HEK293 (cell line): Measurements from ENCODE around the gene MAGEA9B.

Source experiments
- EGR2 ChIP-seq: fragments of 450-650 bp; formaldehyde crosslinking; IDR thresholded peaks from 2 replicates; pipeline ENCODE4 v1.5.1; 2016; ENCODE audit warnings: low read depth, missing biosample characterization, missing genetic modification characterization
- OVOL3 ChIP-seq: fragments of 450-650 bp; formaldehyde crosslinking; IDR thresholded peaks from 2 replicates; pipeline ENCODE4 v1.5.1; 2016; ENCODE audit warnings: missing biosample characterization, missing genetic modification characterization
- PATZ1 ChIP-seq: fragments of 450-650 bp; formaldehyde crosslinking; IDR thresholded peaks from 2 replicates; pipeline ENCODE4 v1.5.1; 2016; ENCODE audit warnings: missing biosample characterization, missing genetic modification characterization
- RBAK ChIP-seq: fragments of 450-650 bp; formaldehyde crosslinking; IDR thresholded peaks from 2 replicates; pipeline ENCODE4 v1.5.1; 2016; ENCODE audit warnings: missing biosample characterization, missing genetic modification characterization
- SP3 ChIP-seq: fragments of 450-650 bp; formaldehyde crosslinking; IDR thresholded peaks from 2 replicates; pipeline ENCODE4 v1.5.1; 2016; ENCODE audit warnings: missing biosample characterization, missing genetic modification characterization
- ZFP37 ChIP-seq: fragments of 450-650 bp; formaldehyde crosslinking; IDR thresholded peaks from 2 replicates; pipeline ENCODE4 v1.5.1; 2016; ENCODE audit warnings: missing biosample characterization, missing genetic modification characterization
- ZNF121 ChIP-seq: fragments of 450-650 bp; formaldehyde crosslinking; IDR thresholded peaks from 2 replicates; pipeline ENCODE4 v1.5.1; 2016; ENCODE audit warnings: missing biosample characterization, missing genetic modification characterization
- ZNF16 ChIP-seq: fragments of 450-650 bp; formaldehyde crosslinking; IDR thresholded peaks from 2 replicates; pipeline ENCODE4 v1.5.1; 2016; ENCODE audit warnings: low read depth, missing biosample characterization, missing genetic modification characterization
- ZNF175 ChIP-seq: fragments of 450-650 bp; formaldehyde crosslinking; IDR thresholded peaks from 2 replicates; pipeline ENCODE4 v1.5.1; 2016; ENCODE audit warnings: missing biosample characterization, missing genetic modification characterization
- ZNF202 ChIP-seq: fragments of 450-650 bp; formaldehyde crosslinking; IDR thresholded peaks from 2 replicates; pipeline ENCODE4 v1.5.1; 2016; ENCODE audit warnings: missing biosample characterization, missing genetic modification characterization, borderline replicate concordance
- ZNF266 ChIP-seq: fragments of 450-650 bp; formaldehyde crosslinking; IDR thresholded peaks from 2 replicates; pipeline ENCODE4 v1.5.1; 2016; ENCODE audit warnings: missing biosample characterization, missing genetic modification characterization, low read depth
- ZNF274 ChIP-seq, 2 experiments: fragments of 200-500 bp in 1 of 2; fragments of 450-650 bp in 1 of 2; sonication (Bioruptor generic) in 1 of 2; formaldehyde crosslinking in 1 of 2; IDR thresholded peaks; 2 replicates each; pipeline versions ENCODE4 v1.5.1 to v1.6.1; 2014 to 2016; ENCODE audit warnings: borderline replicate concordance in 1 of 2, inconsistent platforms in 1 of 2, low read length in 1 of 2, missing biosample characterization in 1 of 2, missing genetic modification characterization in 1 of 2
- ZNF37A ChIP-seq: fragments of 450-650 bp; IDR thresholded peaks from 2 replicates; pipeline ENCODE4 v1.5.1; 2018; ENCODE audit warnings: missing biosample characterization, missing genetic modification characterization
- ZNF529 ChIP-seq: fragments of 450-650 bp; formaldehyde crosslinking; IDR thresholded peaks from 2 replicates; pipeline ENCODE4 v1.5.1; 2017; ENCODE audit warnings: missing genetic modification characterization, missing biosample characterization; ENCODE audit not compliant: insufficient replicate concordance
- ZNF548 ChIP-seq: fragments of 450-650 bp; formaldehyde crosslinking; IDR thresholded peaks from 2 replicates; pipeline ENCODE4 v1.5.1; 2016; ENCODE audit warnings: missing biosample characterization, missing genetic modification characterization
- ZNF621 ChIP-seq: fragments of 450-650 bp; formaldehyde crosslinking; IDR thresholded peaks from 2 replicates; pipeline ENCODE4 v1.5.1; 2017; ENCODE audit warnings: missing biosample characterization, missing genetic modification characterization
- ZNF629 ChIP-seq: fragments of 450-650 bp; formaldehyde crosslinking; IDR thresholded peaks from 2 replicates; pipeline ENCODE4 v1.5.1; 2017; ENCODE audit warnings: missing biosample characterization, missing genetic modification characterization
- ZNF768 ChIP-seq: fragments of 450-650 bp; formaldehyde crosslinking; IDR thresholded peaks from 2 replicates; pipeline ENCODE4 v1.5.1; 2018; ENCODE audit warnings: missing biosample characterization, mild to moderate bottlenecking, missing genetic modification characterization
- ZNF777 ChIP-seq: fragments of 450-650 bp; formaldehyde crosslinking; IDR thresholded peaks from 2 replicates; pipeline ENCODE4 v1.5.1; 2017; ENCODE audit warnings: missing biosample characterization, missing genetic modification characterization, borderline replicate concordance
- ZNF843 ChIP-seq: fragments of 450-650 bp; formaldehyde crosslinking; IDR thresholded peaks from 2 replicates; pipeline ENCODE4 v1.5.1; 2016; ENCODE audit warnings: missing biosample characterization, missing genetic modification characterization
- ZSCAN23 ChIP-seq: fragments of 450-650 bp; formaldehyde crosslinking; IDR thresholded peaks from 2 replicates; pipeline ENCODE4 v1.5.1; 2016; ENCODE audit warnings: missing biosample characterization, missing genetic modification characterization
- TF ChIP-seq, protein P1 (sequence below): fragments of 450-650 bp; formaldehyde crosslinking; IDR thresholded peaks from 2 replicates; pipeline ENCODE4 v1.5.1; 2016; ENCODE audit warnings: missing biosample characterization, missing genetic modification characterization
- TF ChIP-seq, protein P2 (sequence below): fragments of 450-650 bp; formaldehyde crosslinking; IDR thresholded peaks from 2 replicates; pipeline ENCODE4 v1.5.1; 2016; ENCODE audit warnings: missing biosample characterization, missing genetic modification characterization
- TF ChIP-seq, protein P3 (sequence below): fragments of 450-650 bp; formaldehyde crosslinking; IDR thresholded peaks from 2 replicates; pipeline ENCODE4 v1.5.1; 2017; ENCODE audit warnings: missing biosample characterization, missing genetic modification characterization
- TF ChIP-seq, protein P4 (sequence below): fragments of 450-650 bp; formaldehyde crosslinking; IDR thresholded peaks from 2 replicates; pipeline ENCODE4 v1.5.1; 2016; ENCODE audit warnings: missing biosample characterization, missing genetic modification characterization
- TF ChIP-seq, protein P5 (sequence below): fragments of 450-650 bp; formaldehyde crosslinking; IDR thresholded peaks from 2 replicates; pipeline ENCODE4 v1.5.1; 2016; ENCODE audit warnings: missing biosample characterization, missing genetic modification characterization

Gene MAGEA9B

GRCh38 chrX:149540621-149541520, 46.4 kb downstream of the MAGEA9B start, which contains the start of gene EOLA1 (continued):
- TF ChIP-seq, protein P1, sequence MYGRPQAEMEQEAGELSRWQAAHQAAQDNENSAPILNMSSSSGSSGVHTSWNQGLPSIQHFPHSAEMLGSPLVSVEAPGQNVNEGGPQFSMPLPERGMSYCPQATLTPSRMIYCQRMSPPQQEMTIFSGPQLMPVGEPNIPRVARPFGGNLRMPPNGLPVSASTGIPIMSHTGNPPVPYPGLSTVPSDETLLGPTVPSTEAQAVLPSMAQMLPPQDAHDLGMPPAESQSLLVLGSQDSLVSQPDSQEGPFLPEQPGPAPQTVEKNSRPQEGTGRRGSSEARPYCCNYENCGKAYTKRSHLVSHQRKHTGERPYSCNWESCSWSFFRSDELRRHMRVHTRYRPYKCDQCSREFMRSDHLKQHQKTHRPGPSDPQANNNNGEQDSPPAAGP (tag by site-specific recombination): 0 out of 2 replicates have a peak, but pooled peaks have one; percentile 20
- TF ChIP-seq ZSCAN23 (tag by site-specific recombination): no peak
- no peak for TF ChIP-seq OVOL3 (tag by site-specific recombination)
- no peak for TF ChIP-seq ZNF202 (tag by site-specific recombination)
- TF ChIP-seq ZNF16 (tag by site-specific recombination): no peak
- TF ChIP-seq, protein P2, sequence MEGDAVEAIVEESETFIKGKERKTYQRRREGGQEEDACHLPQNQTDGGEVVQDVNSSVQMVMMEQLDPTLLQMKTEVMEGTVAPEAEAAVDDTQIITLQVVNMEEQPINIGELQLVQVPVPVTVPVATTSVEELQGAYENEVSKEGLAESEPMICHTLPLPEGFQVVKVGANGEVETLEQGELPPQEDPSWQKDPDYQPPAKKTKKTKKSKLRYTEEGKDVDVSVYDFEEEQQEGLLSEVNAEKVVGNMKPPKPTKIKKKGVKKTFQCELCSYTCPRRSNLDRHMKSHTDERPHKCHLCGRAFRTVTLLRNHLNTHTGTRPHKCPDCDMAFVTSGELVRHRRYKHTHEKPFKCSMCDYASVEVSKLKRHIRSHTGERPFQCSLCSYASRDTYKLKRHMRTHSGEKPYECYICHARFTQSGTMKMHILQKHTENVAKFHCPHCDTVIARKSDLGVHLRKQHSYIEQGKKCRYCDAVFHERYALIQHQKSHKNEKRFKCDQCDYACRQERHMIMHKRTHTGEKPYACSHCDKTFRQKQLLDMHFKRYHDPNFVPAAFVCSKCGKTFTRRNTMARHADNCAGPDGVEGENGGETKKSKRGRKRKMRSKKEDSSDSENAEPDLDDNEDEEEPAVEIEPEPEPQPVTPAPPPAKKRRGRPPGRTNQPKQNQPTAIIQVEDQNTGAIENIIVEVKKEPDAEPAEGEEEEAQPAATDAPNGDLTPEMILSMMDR (tag by site-specific recombination): no peak; the same call in 1 of the 2 replicates
- peak; percentile 79 for TF ChIP-seq ZNF629 (tag by site-specific recombination)
- no peak for TF ChIP-seq ZNF621
- no peak for TF ChIP-seq ZNF768 (tag by site-specific recombination)
- TF ChIP-seq, protein P3, sequence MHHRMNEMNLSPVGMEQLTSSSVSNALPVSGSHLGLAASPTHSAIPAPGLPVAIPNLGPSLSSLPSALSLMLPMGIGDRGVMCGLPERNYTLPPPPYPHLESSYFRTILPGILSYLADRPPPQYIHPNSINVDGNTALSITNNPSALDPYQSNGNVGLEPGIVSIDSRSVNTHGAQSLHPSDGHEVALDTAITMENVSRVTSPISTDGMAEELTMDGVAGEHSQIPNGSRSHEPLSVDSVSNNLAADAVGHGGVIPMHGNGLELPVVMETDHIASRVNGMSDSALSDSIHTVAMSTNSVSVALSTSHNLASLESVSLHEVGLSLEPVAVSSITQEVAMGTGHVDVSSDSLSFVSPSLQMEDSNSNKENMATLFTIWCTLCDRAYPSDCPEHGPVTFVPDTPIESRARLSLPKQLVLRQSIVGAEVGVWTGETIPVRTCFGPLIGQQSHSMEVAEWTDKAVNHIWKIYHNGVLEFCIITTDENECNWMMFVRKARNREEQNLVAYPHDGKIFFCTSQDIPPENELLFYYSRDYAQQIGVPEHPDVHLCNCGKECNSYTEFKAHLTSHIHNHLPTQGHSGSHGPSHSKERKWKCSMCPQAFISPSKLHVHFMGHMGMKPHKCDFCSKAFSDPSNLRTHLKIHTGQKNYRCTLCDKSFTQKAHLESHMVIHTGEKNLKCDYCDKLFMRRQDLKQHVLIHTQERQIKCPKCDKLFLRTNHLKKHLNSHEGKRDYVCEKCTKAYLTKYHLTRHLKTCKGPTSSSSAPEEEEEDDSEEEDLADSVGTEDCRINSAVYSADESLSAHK (tag by site-specific recombination): peak; percentile 92
- no peak for TF ChIP-seq ZNF548 (tag by site-specific recombination)
- no peak for TF ChIP-seq ZNF843 (tag by site-specific recombination)
- TF ChIP-seq ZNF121 (tag by site-specific recombination): no peak
- no peak for TF ChIP-seq ZNF529 (tag by site-specific recombination)
- 0 out of 2 replicates have a peak, but pooled peaks have one; percentile 22 for TF ChIP-seq PATZ1 (tag by site-specific recombination)
- TF ChIP-seq ZNF777: no peak
- TF ChIP-seq RBAK (tag by site-specific recombination): no peak
- TF ChIP-seq, protein P4, sequence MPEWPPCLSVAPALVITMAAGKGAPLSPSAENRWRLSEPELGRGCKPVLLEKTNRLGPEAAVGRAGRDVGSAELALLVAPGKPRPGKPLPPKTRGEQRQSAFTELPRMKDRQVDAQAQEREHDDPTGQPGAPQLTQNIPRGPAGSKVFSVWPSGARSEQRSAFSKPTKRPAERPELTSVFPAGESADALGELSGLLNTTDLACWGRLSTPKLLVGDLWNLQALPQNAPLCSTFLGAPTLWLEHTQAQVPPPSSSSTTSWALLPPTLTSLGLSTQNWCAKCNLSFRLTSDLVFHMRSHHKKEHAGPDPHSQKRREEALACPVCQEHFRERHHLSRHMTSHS (tag by site-specific recombination): no peak
- TF ChIP-seq, protein P5, sequence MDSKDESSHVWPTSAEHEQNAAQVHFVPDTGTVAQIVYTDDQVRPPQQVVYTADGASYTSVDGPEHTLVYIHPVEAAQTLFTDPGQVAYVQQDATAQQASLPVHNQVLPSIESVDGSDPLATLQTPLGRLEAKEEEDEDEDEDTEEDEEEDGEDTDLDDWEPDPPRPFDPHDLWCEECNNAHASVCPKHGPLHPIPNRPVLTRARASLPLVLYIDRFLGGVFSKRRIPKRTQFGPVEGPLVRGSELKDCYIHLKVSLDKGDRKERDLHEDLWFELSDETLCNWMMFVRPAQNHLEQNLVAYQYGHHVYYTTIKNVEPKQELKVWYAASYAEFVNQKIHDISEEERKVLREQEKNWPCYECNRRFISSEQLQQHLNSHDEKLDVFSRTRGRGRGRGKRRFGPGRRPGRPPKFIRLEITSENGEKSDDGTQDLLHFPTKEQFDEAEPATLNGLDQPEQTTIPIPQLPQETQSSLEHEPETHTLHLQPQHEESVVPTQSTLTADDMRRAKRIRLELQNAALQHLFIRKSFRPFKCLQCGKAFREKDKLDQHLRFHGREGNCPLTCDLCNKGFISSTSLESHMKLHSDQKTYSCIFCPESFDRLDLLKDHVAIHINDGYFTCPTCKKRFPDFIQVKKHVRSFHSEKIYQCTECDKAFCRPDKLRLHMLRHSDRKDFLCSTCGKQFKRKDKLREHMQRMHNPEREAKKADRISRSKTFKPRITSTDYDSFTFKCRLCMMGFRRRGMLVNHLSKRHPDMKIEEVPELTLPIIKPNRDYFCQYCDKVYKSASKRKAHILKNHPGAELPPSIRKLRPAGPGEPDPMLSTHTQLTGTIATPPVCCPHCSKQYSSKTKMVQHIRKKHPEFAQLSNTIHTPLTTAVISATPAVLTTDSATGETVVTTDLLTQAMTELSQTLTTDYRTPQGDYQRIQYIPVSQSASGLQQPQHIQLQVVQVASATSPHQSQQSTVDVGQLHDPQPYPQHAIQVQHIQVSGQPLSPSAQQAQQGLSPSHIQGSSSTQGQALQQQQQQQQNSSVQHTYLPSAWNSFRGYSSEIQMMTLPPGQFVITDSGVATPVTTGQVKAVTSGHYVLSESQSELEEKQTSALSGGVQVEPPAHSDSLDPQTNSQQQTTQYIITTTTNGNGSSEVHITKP (tag by site-specific recombination): peak; percentile 68
- no peak for TF ChIP-seq ZNF175
- TF ChIP-seq ZNF266: no peak
- peak; percentile 90; the same call in 1 of the 2 replicates for TF ChIP-seq SP3 (tag by site-specific recombination)
- no peak for TF ChIP-seq ZFP37 (tag by site-specific recombination)
- TF ChIP-seq ZNF37A (tag by site-specific recombination): no peak
- TF ChIP-seq EGR2 (tag by site-specific recombination): peak; percentile 77
- no peak for TF ChIP-seq ZNF274 (IDR thresholded peaks at IDR 0.05; ENCODE audit: low read length)
- TF ChIP-seq ZNF274 (tag by site-specific recombination; IDR thresholded peaks at IDR 0.05; ENCODE audit: borderline replicate concordance): no peak
